K562 (cell line): ENCODE measurements around the gene SECISBP2. TPM values are rescaled to one million over a fixed set of nuclear protein-coding genes. Genes with fewer than 3 reads are reported as not detected.

Source experiments
- ATAC-seq: fragments of 200-7000 bp; cut with Tn5 transposase; 3 replicates; pipeline ENCODE4 v1.9.1; 2020; ENCODE audit warnings: moderate library complexity
- BruUV-seq: library from RNA; stranded (reverse); fragments of 400-500 nt; replicated peaks from 2 replicates; lab custom pipeline; 2021; lab: Mats Ljungman, UMichigan
- CTCF ChIA-PET: fragments of 300-600 bp; formaldehyde crosslinking; extraction: SDS; loops from one replicate; lab custom pipeline; 2021; ENCODE audit warnings: low intra/inter-chr PET ratio; lab: Yijun Ruan, JAX
- POLR2A ChIA-PET: fragments of 300-600, 350-650 bp; sonication (Branson Sonifier 250); formaldehyde crosslinking; extraction: SDS; loops from one replicate; lab custom pipeline; 2021; ENCODE audit warnings: antibody characterized with exemption, inconsistent platforms; lab: Yijun Ruan, JAX
- DNase-seq, 4 experiments: peaks; one replicate each; pipeline versions ENCODE4 v3.0.0 to v3.0.0-alpha.2; 2011 to 2018; ENCODE audit warnings: low spot score in 3 of 4, mixed read lengths in 3 of 4; ENCODE audit errors: extremely low read depth in 1 of 4
- FAIRE-seq: peaks from 2 replicates; lab custom pipeline; 2011; peaks lifted over from hg19 to GRCh38; lab: Jason Lieb, UNC
- H2AFZ ChIP-seq: 2 replicates; pipeline ENCODE4 v1.6.0; 2011; ENCODE audit warnings: low read depth, low read length, control low read depth, inconsistent platforms
- H3K27ac ChIP-seq: fragments of 200-600 bp; 3 replicates; pipeline ENCODE4 v1.8.0; 2011; ENCODE audit warnings: low read depth, mild to moderate bottlenecking, control low read depth, inconsistent platforms, low read length, moderate library complexity, mixed read lengths; ENCODE audit errors: extremely low read depth
- H3K27me3 ChIP-seq, 2 experiments: fragments of 300-600 bp in 1 of 2; 2 replicates in 1 of 2; 3 replicates in 1 of 2; pipeline versions ENCODE4 v1.6.0 to v1.8.0; 2011; ENCODE audit warnings: inconsistent platforms in 2 of 2, low read length in 2 of 2, mild to moderate bottlenecking in 1 of 2, mixed read lengths in 1 of 2, moderate library complexity in 1 of 2; ENCODE audit not compliant: control insufficient read depth in 2 of 2, insufficient read depth in 2 of 2
- H3K36me3 ChIP-seq: fragments of 300-600 bp; 3 replicates; pipeline ENCODE4 v1.8.0; 2011; ENCODE audit warnings: mild to moderate bottlenecking, low read length, inconsistent platforms; ENCODE audit not compliant: control insufficient read depth, insufficient read depth
- H3K4me1 ChIP-seq, 2 experiments: fragments of 200-600 bp in 1 of 2; replicated peaks in 1 of 2; 2 replicates in 1 of 2; 3 replicates in 1 of 2; pipeline versions ENCODE4 v1.5.1 to v1.8.0; 2011; ENCODE audit warnings: inconsistent platforms in 2 of 2, low read length in 2 of 2, mild to moderate bottlenecking in 1 of 2, mixed read lengths in 1 of 2, moderate library complexity in 1 of 2; ENCODE audit not compliant: control insufficient read depth in 2 of 2, insufficient read depth in 2 of 2
- H3K4me2 ChIP-seq: 2 replicates; pipeline ENCODE4 v1.6.1; 2011; ENCODE audit warnings: low read length, control low read depth, inconsistent platforms, mixed read lengths; ENCODE audit not compliant: insufficient read depth
- H3K4me3 ChIP-seq: fragments of 200-600 bp; sonication (generic), shearing (Covaris generic); 2 replicates; pipeline ENCODE4 v1.5.1; 2016; ENCODE audit warnings: control low read depth, inconsistent platforms
- H3K79me2 ChIP-seq: fragments of 200-600 bp; 3 replicates; pipeline ENCODE4 v1.8.0; 2011; ENCODE audit warnings: low read length, inconsistent platforms; ENCODE audit not compliant: control insufficient read depth, insufficient read depth
- H3K9ac ChIP-seq, 2 experiments: 2 replicates each; pipeline versions ENCODE4 v1.6.0 to v1.6.1; 2011; ENCODE audit warnings: low read depth in 2 of 2, low read length in 2 of 2, control low read depth in 1 of 2, inconsistent platforms in 1 of 2, mild to moderate bottlenecking in 1 of 2, mixed read lengths in 1 of 2; ENCODE audit not compliant: insufficient read depth in 1 of 2
- H3K9me1 ChIP-seq: one replicate; pipeline ENCODE4 v1.6.0; 2011; ENCODE audit warnings: inconsistent platforms, mild to moderate bottlenecking, low read length, moderate library complexity; ENCODE audit not compliant: control insufficient read depth, insufficient read depth
- H3K9me3 ChIP-seq: replicated peaks from 2 replicates; pipeline ENCODE4 v1.5.1; 2011; ENCODE audit warnings: low read depth, low read length, inconsistent platforms; ENCODE audit not compliant: control insufficient read depth, insufficient read depth
- H4K20me1 ChIP-seq: replicated peaks from 2 replicates; pipeline ENCODE4 v1.6.1; 2011; ENCODE audit warnings: low read length, inconsistent platforms, mixed read lengths; ENCODE audit not compliant: control insufficient read depth, insufficient read depth
- ARID3B ChIP-seq: fragments of 250-450 bp; sonication (Bioruptor Pico); IDR thresholded peaks from 2 replicates; pipeline ENCODE4 v1.4.0; 2020; ENCODE audit warnings: borderline replicate concordance
- CHCHD3 ChIP-seq: fragments of 250-450 bp; sonication (Bioruptor Pico); IDR thresholded peaks from 2 replicates; pipeline ENCODE4 v2.1.2; 2022; ENCODE audit warnings: mild to moderate bottlenecking
- EP400 ChIP-seq: fragments of 450-650 bp; IDR thresholded peaks from 2 replicates; pipeline ENCODE4 v1.6.1; 2017; ENCODE audit warnings: antibody characterized with exemption, mild to moderate bottlenecking, moderate library complexity
- FOXJ2 ChIP-seq: fragments of 200-800 bp; sonication (Bioruptor generic); IDR thresholded peaks from 2 replicates; pipeline ENCODE4 v1.6.1; 2016; ENCODE audit warnings: missing genetic modification characterization, missing compliant biosample characterization
- HLTF ChIP-seq: fragments of 450-650 bp; IDR thresholded peaks from 2 replicates; pipeline ENCODE4 v1.6.1; 2016
- IFI16 ChIP-seq: fragments of 250-450 bp; sonication (Bioruptor Pico); IDR thresholded peaks from 2 replicates; pipeline ENCODE4 v2.1.2; 2022; ENCODE audit warnings: mild to moderate bottlenecking, inconsistent platforms
- NUFIP1 ChIP-seq: fragments of 450-650 bp; IDR thresholded peaks from 2 replicates; pipeline ENCODE4 v1.6.1; 2018; ENCODE audit not compliant: partially characterized antibody
- PREB ChIP-seq: sonication (generic); formaldehyde crosslinking; IDR thresholded peaks from 2 replicates; pipeline ENCODE4 v1.8.1; 2023; ENCODE audit warnings: mild to moderate bottlenecking, missing genetic modification reagents
- SMAD3 ChIP-seq: fragments of 450-650 bp; formaldehyde crosslinking; conservative IDR thresholded peaks from 2 replicates; pipeline ENCODE4 v1.4.0; 2020; ENCODE audit warnings: mild to moderate bottlenecking
- TAF9B ChIP-seq: fragments of 450-650 bp; IDR thresholded peaks from 2 replicates; pipeline ENCODE4 v1.6.1; 2018; ENCODE audit warnings: mild to moderate bottlenecking; ENCODE audit not compliant: partially characterized antibody
- TOE1 ChIP-seq, 2 experiments: fragments of 450-650 bp in 1 of 2; sonication (generic) in 1 of 2; formaldehyde crosslinking in 1 of 2; IDR thresholded peaks; 2 replicates each; pipeline versions ENCODE4 v1.7.1 to v1.8.0; 2016 to 2022; ENCODE audit warnings: borderline replicate concordance in 2 of 2, mild to moderate bottlenecking in 2 of 2, antibody characterized with exemption in 1 of 2, inconsistent platforms in 1 of 2, low read depth in 1 of 2, missing genetic modification reagents in 1 of 2, moderate library complexity in 1 of 2
- ZC3H8 ChIP-seq: fragments of 450-650 bp; IDR thresholded peaks from 2 replicates; pipeline ENCODE4 v1.6.1; 2017
- ZNF184 ChIP-seq: sonication (generic); formaldehyde crosslinking; IDR thresholded peaks from 2 replicates; pipeline ENCODE4 v1.5.0; 2020; ENCODE audit warnings: missing genetic modification reagents
- ZNF436 ChIP-seq: fragments of 250-450, 450-650 bp; sonication (Bioruptor Pico); formaldehyde crosslinking; IDR thresholded peaks from 2 replicates; pipeline ENCODE4 v1.7.0; 2020; ENCODE audit warnings: mild to moderate bottlenecking
- ZNF445 ChIP-seq: fragments of 250-450 bp; sonication (Bioruptor Pico); IDR thresholded peaks from 2 replicates; pipeline ENCODE4 v1.4.0; 2020; ENCODE audit warnings: low read depth, mild to moderate bottlenecking, moderate library complexity
- WGBS: fragments of 100-300 bp; shearing (Covaris generic); methylation state at CpG from one replicate; pipeline ENCODE4 v1.1.6; 2016; ENCODE audit warnings: low coverage, mixed read lengths; ENCODE audit not compliant: insufficient coverage; ENCODE audit errors: missing lambda C conversion rate; 5-methylcytosine and 5-hydroxymethylcytosine counted together
- in situ Hi-C: fragments of 300-500 bp; cut with MboI; formaldehyde crosslinking; loops from 4 replicates; pipeline ENCODE4 v1.15.0; 2018; ENCODE audit warnings: inconsistent platforms, mixed read lengths
- intact Hi-C: fragments of 100-400 bp; cut with micrococcal nuclease; formaldehyde crosslinking; loops from 2 replicates; pipeline ENCODE4 v1.14.2; 2022
- polyA plus RNA-seq, 8 experiments: library from polyadenylated mRNA; depleted of rRNA in 4 of 8; stranded (reverse) in 5 of 8; unstranded in 3 of 8; fragments of >200 nt; fragmentation: Nextera tagmentation in 2 of 8; fragmentation: Illumina TruSeq in 1 of 8; extraction: Ambion mirVana in 2 of 8; extraction: Trizol in 1 of 8; gene quantifications; 2 replicates each; pipeline versions ENCODE4 v1.2.1 to v1.2.3, GENCODE V29; 2011 to 2014; ENCODE audit warnings: inconsistent platforms in 1 of 8, missing spikeins in 1 of 8
- total RNA-seq, 7 experiments: library from RNA; depleted of rRNA in 6 of 7; stranded (reverse); fragments of >200 nt in 6 of 7; fragmentation: Illumina TruSeq in 2 of 7; extraction: Trizol in 2 of 7; gene quantifications; 2 replicates each; pipeline versions ENCODE4 v1.2.1 to v1.2.3, GENCODE V29; 2011 to 2021; ENCODE audit warnings: low replicate concordance in 1 of 7

The SECISBP2 gene
- total and polyA plus RNA-seq, 9 of the 15 experiments (the other 6 are each of a cell fraction or from before 2014, with no cell fraction given), result 3.2 to 41.6 (median 26.1) TPM

GRCh38 chr9:89347651-89348050, 29.4 kb downstream of the SECISBP2 start:
- no TSS peak for BruUV-seq
- Histone ChIP-seq H2AFZ (no peak overlapping the region), H3K27me3 (no peaks in the 10 kb centered on the region), H3K4me3 (no peak overlapping the region), H3K36me3 (peaks cover 84% of the 10 kb centered on the region; the same call in 2 of the 3 replicates), H4K20me1 (no peaks in the 10 kb centered on the region), H3K9ac (no peak overlapping the region), H3K4me1 (no peaks in the 10 kb centered on the region), H3K79me2 (no peaks in the 10 kb centered on the region), H3K4me2 (no peak overlapping the region), H3K27ac (no peak overlapping the region), H3K9me1 (no peaks in the 10 kb centered on the region), H3K9me3 (no peaks in the 10 kb centered on the region)
- in situ Hi-C loops, result no loop called here
- ChIA-PET CTCF (no interaction called here), POLR2A (interaction anchor here (0.6 kb wide), 1 partner anchor 10 kb away, joined by 4 read pairs; no protein-coding TSS in a partner anchor)
- no peak for ATAC-seq
- intact Hi-C loops, result no loop called here
- 93% methylated on average over 4 of the region's 5 CpGs for WGBS
- no peak for DNase-seq
- TF ChIP-seq TAF9B, result no peak
- no peak for TF ChIP-seq ZNF445
- no peak for TF ChIP-seq IFI16 (CRISPR knock-in tag)
- no peak for FAIRE-seq

DNA sequence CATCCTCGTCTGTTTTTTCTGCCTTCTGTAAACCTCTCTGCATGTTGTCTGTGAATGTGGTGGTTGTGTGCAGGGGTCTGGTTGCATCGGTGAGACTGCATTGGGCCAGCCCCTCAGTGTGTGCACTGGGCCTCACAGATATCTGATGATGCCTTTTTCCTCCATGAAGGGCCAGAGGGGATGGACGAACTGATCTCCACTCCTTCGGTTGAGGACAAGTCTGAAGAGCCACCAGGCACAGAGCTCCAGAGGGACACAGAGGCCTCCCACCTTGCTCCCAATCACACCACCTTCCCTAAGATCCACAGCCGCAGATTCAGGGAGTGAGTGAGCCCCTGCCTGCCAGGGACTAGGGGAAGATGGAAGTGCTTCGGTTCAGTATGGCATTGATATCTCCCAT, 31.3 kb downstream of the SECISBP2 start:
- no peak for TF ChIP-seq CHCHD3 (CRISPR knock-in tag)
- TF ChIP-seq ZC3H8, result no peak
- TF ChIP-seq TOE1 (IDR thresholded peaks at IDR 0.05; ENCODE audit: borderline replicate concordance), result no peak
- TF ChIP-seq TOE1 (CRISPR knock-in tag; IDR thresholded peaks at IDR 0.05; ENCODE audit: borderline replicate concordance, low read depth), result no peak
- no peak for TF ChIP-seq SMAD3 (CRISPR knock-in tag)
- no peak for TF ChIP-seq ZNF436 (CRISPR knock-in tag)
- TF ChIP-seq PREB (CRISPR knock-in tag), result no peak
- TF ChIP-seq FOXJ2 (tag), result no peak
- TF ChIP-seq HLTF, result no peak
- no peak for TF ChIP-seq EP400
- no peak for TF ChIP-seq NUFIP1
- no peak for TF ChIP-seq ZNF184 (CRISPR knock-in tag)
- TF ChIP-seq ARID3B (CRISPR knock-in tag), result no peak
- no peak overlapping the region for H3K27ac ChIP-seq
- intact Hi-C loops, result no loop called here
- H3K27me3 ChIP-seq, result no peaks in the 10 kb centered on the region
- CTCF ChIA-PET, result no interaction called here
- no TSS peak for BruUV-seq
- POLR2A ChIA-PET, result interaction anchor here (1.2 kb wide), 1 partner anchor 9 kb away, joined by 4 read pairs; no protein-coding TSS in a partner anchor
- ATAC-seq (no peak), FAIRE-seq (no peak), DNase-seq (no peak)
- H3K4me1 ChIP-seq, result no peaks in the 10 kb centered on the region
- no peak overlapping the region for H3K4me3 ChIP-seq
- in situ Hi-C loops, result no loop called here
- no peaks in the 10 kb centered on the region for H4K20me1 ChIP-seq
- no peaks in the 10 kb centered on the region for H3K79me2 ChIP-seq
- no peak overlapping the region for H2AFZ ChIP-seq
- no peak overlapping the region for H3K9ac ChIP-seq
- 92% methylated on average over 6 of the region's 6 CpGs for WGBS
- peaks cover 89% of the 10 kb centered on the region; the same call in 2 of the 3 replicates for H3K36me3 ChIP-seq
- no peak overlapping the region for H3K4me2 ChIP-seq
- H3K9me1 ChIP-seq, result no peaks in the 10 kb centered on the region
- H3K9me3 ChIP-seq, result no peaks in the 10 kb centered on the region
